ENCODE measurements around the gene TTLL11.

DNA sequence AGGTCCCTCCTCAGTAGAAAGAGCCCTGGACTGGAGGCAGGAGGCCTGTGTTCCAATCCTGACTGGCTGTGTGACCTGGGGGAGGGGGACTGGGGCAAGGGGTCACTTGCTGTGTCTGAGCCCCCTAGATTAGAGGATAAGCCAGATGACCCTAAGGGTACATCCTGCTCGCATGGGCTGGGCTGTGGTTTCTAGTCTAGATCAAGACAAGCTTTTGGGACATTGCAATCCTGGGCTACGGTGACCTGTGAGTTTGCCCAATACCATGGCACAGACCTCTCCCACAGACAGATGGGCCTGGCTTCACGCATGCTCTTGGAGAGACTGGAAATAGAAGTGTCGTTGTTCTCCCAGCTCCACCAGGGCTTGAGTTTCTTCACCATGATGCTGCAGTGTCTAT, 39.4 kb upstream of the TTLL11 start:
- TF ChIP-seq POLR2A (IDR thresholded peaks at IDR 0.05; ENCODE audit: low read depth, low read length) (no peak), POLR2AphosphoS5 (IDR thresholded peaks at IDR 0.05; ENCODE audit: low read depth, low read length) (no peak), TAF1 (IDR thresholded peaks at IDR 0.05; ENCODE audit: low read depth, low read length) (no peak)

Data from GM12891 (cell line).